ENCODE data around the gene NCKAP5. TPM values are rescaled to one million over a fixed set of nuclear protein-coding genes. Genes with fewer than 3 reads are reported as not detected.

Gene NCKAP5
- total and polyA plus RNA-seq, 4 donors, result 0.57 to 2.8 (median 2.4) TPM

GRCh38 chr2:133249362-133249761 lies 318.9 kb downstream of the NCKAP5 start:
- H3K27ac ChIP-seq (ENCODE audit: low read depth in 1 of 2, low read length in 2 of 2), result no peak overlapping the region
- H3K9me3 ChIP-seq (ENCODE audit: control insufficient read depth in 4 of 4, low read length in 3 of 4), result no peaks in the 10 kb centered on the region
- TF ChIP-seq HNF4A (conservative IDR thresholded peaks at IDR 0.05), result no peak
- no peak for TF ChIP-seq YY1 (IDR thresholded peaks at IDR 0.05)
- TF ChIP-seq ZBTB33 (IDR thresholded peaks at IDR 0.05), result no peak
- TF ChIP-seq RXRA (IDR thresholded peaks at IDR 0.05), result no peak
- no peak for TF ChIP-seq FOXA2 (IDR thresholded peaks at IDR 0.05)
- no peak for TF ChIP-seq SP1 (IDR thresholded peaks at IDR 0.05)
- no peak for TF ChIP-seq REST (IDR thresholded peaks at IDR 0.05)
- TF ChIP-seq ATF3 (IDR thresholded peaks at IDR 0.05), result no peak
- no peak for TF ChIP-seq TAF1 (conservative IDR thresholded peaks at IDR 0.05)
- no peak for TF ChIP-seq RAD21 (IDR thresholded peaks at IDR 0.05)
- TF ChIP-seq MAX (IDR thresholded peaks at IDR 0.05), result no peak
- no peaks in the 10 kb centered on the region for H3K36me3 ChIP-seq (ENCODE audit: control insufficient read depth in 4 of 4, insufficient read depth in 3 of 4, low read depth in 1 of 4, low read length in 3 of 4)
- H3K4me1 ChIP-seq (ENCODE audit: control insufficient read depth in 4 of 4, insufficient read depth in 4 of 4, low read length in 3 of 4), result peaks cover 0 to 6% (median 3%) of the 10 kb centered on the region in 4 donors
- H3K27me3 ChIP-seq (ENCODE audit: control insufficient read depth in 4 of 4, insufficient read depth in 4 of 4, low read length in 3 of 4), result no peaks in the 10 kb centered on the region
- no peak overlapping the region for H3K9ac ChIP-seq (ENCODE audit: low read depth in 1 of 2, low read length in 2 of 2)
- H3K4me3 ChIP-seq (ENCODE audit: low read depth in 1 of 3, low read length in 3 of 3), result no peak overlapping the region
- no peak for DNase-seq (ENCODE audit: low spot score)
- WGBS, result 91% methylated on average over 2 of the region's 2 CpGs

GRCh38 chr2:133248264-133248663 lies 320.0 kb downstream of the NCKAP5 start:
- Histone ChIP-seq H3K9me3 (ENCODE audit: control insufficient read depth in 4 of 4, low read length in 3 of 4) (no peaks in the 10 kb centered on the region), H3K4me1 (ENCODE audit: control insufficient read depth in 4 of 4, insufficient read depth in 4 of 4, low read length in 3 of 4) (peaks cover 0 to 6% (median 3%) of the 10 kb centered on the region in 4 donors), H3K36me3 (ENCODE audit: control insufficient read depth in 4 of 4, insufficient read depth in 3 of 4, low read depth in 1 of 4, low read length in 3 of 4) (no peaks in the 10 kb centered on the region), H3K4me3 (ENCODE audit: low read depth in 1 of 3, low read length in 3 of 3) (no peak overlapping the region), H3K27me3 (ENCODE audit: control insufficient read depth in 4 of 4, insufficient read depth in 4 of 4, low read length in 3 of 4) (no peaks in the 10 kb centered on the region), H3K27ac (ENCODE audit: low read depth in 1 of 2, low read length in 2 of 2) (no peak overlapping the region), H3K9ac (ENCODE audit: low read depth in 1 of 2, low read length in 2 of 2) (no peak overlapping the region)
- no peak for TF ChIP-seq HNF4G (IDR thresholded peaks at IDR 0.05)
- TF ChIP-seq HNF4A (conservative IDR thresholded peaks at IDR 0.05), result peak in 1 of 2 donors; percentile 19
- TF ChIP-seq YY1 (IDR thresholded peaks at IDR 0.05), result no peak
- TF ChIP-seq JUND (IDR thresholded peaks at IDR 0.05), result no peak
- no peak for TF ChIP-seq NR2F2 (IDR thresholded peaks at IDR 0.05)
- no peak for DNase-seq (ENCODE audit: low spot score)
- 81% methylated on average over 4 of the region's 4 CpGs for WGBS

- WGBS, result 71% methylated on average over 2 of the region's 2 CpGs
- H3K4me1 ChIP-seq (ENCODE audit: control insufficient read depth in 4 of 4, insufficient read depth in 4 of 4, low read length in 3 of 4), result peaks cover 0 to 6% (median 3%) of the 10 kb centered on the region in 4 donors
- H3K36me3 ChIP-seq (ENCODE audit: control insufficient read depth in 4 of 4, insufficient read depth in 3 of 4, low read depth in 1 of 4, low read length in 3 of 4), result no peaks in the 10 kb centered on the region
- no peaks in the 10 kb centered on the region for H3K9me3 ChIP-seq (ENCODE audit: control insufficient read depth in 4 of 4, low read length in 3 of 4)
- H3K4me3 ChIP-seq (ENCODE audit: low read depth in 1 of 3, low read length in 3 of 3), result no peak overlapping the region
- no peak for TF ChIP-seq REST (IDR thresholded peaks at IDR 0.05)
- TF ChIP-seq FOXA1 (IDR thresholded peaks at IDR 0.05), result no peak
- TF ChIP-seq MAX (IDR thresholded peaks at IDR 0.05), result peak; percentile 12
- H3K27ac ChIP-seq (ENCODE audit: low read depth in 1 of 2, low read length in 2 of 2), result no peak overlapping the region
- no peak overlapping the region for H3K9ac ChIP-seq (ENCODE audit: low read depth in 1 of 2, low read length in 2 of 2)
- DNase-seq (ENCODE audit: low spot score), result no peak
- H3K27me3 ChIP-seq (ENCODE audit: control insufficient read depth in 4 of 4, insufficient read depth in 4 of 4, low read length in 3 of 4), result no peaks in the 10 kb centered on the region
Observed at GRCh38 chr2:133247631-133248030, 320.6 kb downstream of the NCKAP5 start.
